ENCODE measurements around the gene KCTD13.
A peak's percentile ranks its signal among the peaks of the same experiment; 100 is the strongest.

The KCTD13 gene

DNA sequence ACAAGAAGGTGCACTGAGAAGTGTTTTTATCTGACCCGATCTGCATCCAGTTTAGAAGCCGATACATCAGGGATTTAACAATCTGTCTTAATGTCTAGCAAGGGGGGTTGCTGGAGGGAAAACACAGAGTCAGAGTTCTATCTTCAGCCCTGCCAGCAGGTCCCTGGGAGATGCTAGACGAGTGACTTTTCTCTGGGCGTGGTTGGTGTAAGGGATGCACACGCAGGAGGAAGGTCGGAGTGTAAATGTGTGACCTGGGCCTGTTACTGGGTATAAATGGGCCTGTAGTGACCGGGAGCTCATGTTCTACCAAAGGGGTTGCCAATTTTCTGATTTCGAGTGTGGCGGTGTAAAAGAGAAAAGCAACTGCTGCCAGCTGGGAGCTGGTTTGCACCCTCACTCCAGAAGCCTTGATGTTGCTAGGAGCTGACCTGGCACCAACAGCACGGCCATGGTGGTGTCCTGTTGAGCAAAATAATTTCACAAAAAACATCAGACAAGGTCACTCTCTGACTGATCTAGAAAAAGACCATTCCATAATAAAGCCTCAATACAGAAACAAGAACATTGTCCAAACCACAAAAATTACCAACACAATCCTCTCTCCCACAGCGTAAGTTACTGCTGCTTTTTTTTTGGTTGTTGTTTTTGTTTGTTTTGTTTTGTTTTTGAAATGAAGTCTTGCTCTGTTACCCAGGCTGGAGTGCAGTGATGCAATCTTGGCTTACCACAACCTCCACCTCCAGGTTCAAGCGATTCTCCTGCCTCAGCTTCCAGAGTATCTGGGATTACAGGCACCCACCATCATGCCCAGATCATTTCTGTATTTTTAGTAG lies 1.3 kb upstream of the KCTD13 start:
- no peaks in the 10 kb centered on the region for H3K27me3 ChIP-seq (ENCODE audit: insufficient read depth, insufficient read length)
- no peak for TF ChIP-seq ZNF274 (IDR thresholded peaks at IDR 0.05; ENCODE audit: low read depth, low read length)
- no peak for TF ChIP-seq SUZ12 (IDR thresholded peaks at IDR 0.05; ENCODE audit: extremely low read depth, insufficient read depth, insufficient read length)
- no peak for TF ChIP-seq YY1 (IDR thresholded peaks at IDR 0.05; ENCODE audit: insufficient read depth, insufficient read length)
- no peaks in the 10 kb centered on the region for H3K9me3 ChIP-seq (ENCODE audit: insufficient read depth, low read length)
- peaks cover 9% of the 10 kb centered on the region for H3K36me3 ChIP-seq (ENCODE audit: insufficient read depth, insufficient read length, low read length)
- no peak for DNase-seq (ENCODE audit: low read depth, low spot score)
- peaks cover 6% of the 10 kb centered on the region for H3K4me1 ChIP-seq (ENCODE audit: insufficient read depth, insufficient read length)
- peak overlapping the region; percentile 88 for H3K9ac ChIP-seq (ENCODE audit: insufficient read length, low read depth)
- H3K4me3 ChIP-seq (ENCODE audit: insufficient read length, low read depth): peak overlapping the region; percentile 89

DNA sequence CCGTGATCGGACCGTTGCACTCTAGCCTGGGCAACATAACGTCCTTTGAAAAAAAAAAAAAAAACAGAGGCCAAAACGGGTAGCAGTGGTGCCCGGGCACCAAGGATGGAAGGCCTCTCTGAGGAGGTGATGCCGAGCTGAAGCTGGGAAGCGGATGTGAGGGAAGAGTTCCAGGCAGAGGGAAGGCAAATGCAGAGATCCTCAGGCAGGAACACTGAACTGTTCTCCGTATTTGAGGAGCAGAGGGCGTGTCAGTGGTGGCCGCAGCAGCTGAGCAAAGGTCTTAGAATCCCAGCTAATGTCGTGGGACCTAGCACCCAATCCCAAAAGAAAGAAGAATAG lies 656 bp upstream of the KCTD13 start:
- TF ChIP-seq ZNF274 (IDR thresholded peaks at IDR 0.05; ENCODE audit: low read depth, low read length): no peak
- TF ChIP-seq YY1 (IDR thresholded peaks at IDR 0.05; ENCODE audit: insufficient read depth, insufficient read length): no peak
- no peak for TF ChIP-seq SUZ12 (IDR thresholded peaks at IDR 0.05; ENCODE audit: extremely low read depth, insufficient read depth, insufficient read length)
- Histone ChIP-seq H3K4me3 (ENCODE audit: insufficient read length, low read depth) (peak overlapping the region; percentile 89), H3K36me3 (ENCODE audit: insufficient read depth, insufficient read length, low read length) (peaks cover 13% of the 10 kb centered on the region), H3K27me3 (ENCODE audit: insufficient read depth, insufficient read length) (no peaks in the 10 kb centered on the region), H3K9ac (ENCODE audit: insufficient read length, low read depth) (peak overlapping the region; percentile 88), H3K4me1 (ENCODE audit: insufficient read depth, insufficient read length) (peaks cover 6% of the 10 kb centered on the region), H3K9me3 (ENCODE audit: insufficient read depth, low read length) (no peaks in the 10 kb centered on the region)
- no peak for DNase-seq (ENCODE audit: low read depth, low spot score)

DNA sequence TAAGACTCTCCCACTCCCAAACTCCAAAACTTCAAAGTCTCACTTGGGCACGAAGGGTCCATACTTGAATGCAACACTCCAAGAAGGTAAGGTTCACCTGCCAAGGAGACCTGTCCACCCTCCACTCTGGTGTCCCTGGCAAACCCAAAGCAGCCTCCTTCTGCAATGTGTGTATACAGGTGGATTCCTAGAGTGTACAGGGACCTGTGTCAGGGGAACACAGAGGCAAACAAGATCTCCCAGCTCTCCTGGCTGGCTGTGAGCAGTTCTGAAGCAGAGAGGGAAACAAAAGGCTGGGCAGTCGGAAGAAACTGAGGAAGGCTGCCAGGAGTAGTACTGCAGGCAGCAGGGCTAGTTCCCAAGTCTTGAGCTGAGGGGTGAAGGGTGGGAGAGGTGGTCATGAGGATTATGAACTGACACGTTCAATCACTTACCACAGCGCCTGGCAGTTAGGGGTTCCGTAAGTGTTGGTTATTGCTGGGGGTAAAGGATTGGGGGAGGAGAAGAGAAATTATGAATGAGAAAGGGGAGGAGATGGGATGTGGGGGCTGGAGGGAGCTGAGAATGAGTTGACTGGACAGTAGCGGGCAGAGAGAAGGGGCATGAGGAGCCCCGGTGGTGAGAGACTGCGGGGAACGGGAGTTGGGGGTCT lies 795 bp downstream of the KCTD13 start:
- Histone ChIP-seq H3K9me3 (ENCODE audit: insufficient read depth, low read length) (no peaks in the 10 kb centered on the region), H3K9ac (ENCODE audit: insufficient read length, low read depth) (peak overlapping the region; percentile 92), H3K4me3 (ENCODE audit: insufficient read length, low read depth) (peak overlapping the region; percentile 89), H3K4me1 (ENCODE audit: insufficient read depth, insufficient read length) (peaks cover 6% of the 10 kb centered on the region), H3K27me3 (ENCODE audit: insufficient read depth, insufficient read length) (no peaks in the 10 kb centered on the region), H3K36me3 (ENCODE audit: insufficient read depth, insufficient read length, low read length) (peaks cover 24% of the 10 kb centered on the region)
- TF ChIP-seq ZNF274 (IDR thresholded peaks at IDR 0.05; ENCODE audit: low read depth, low read length) (no peak), SUZ12 (IDR thresholded peaks at IDR 0.05; ENCODE audit: extremely low read depth, insufficient read depth, insufficient read length) (no peak), YY1 (IDR thresholded peaks at IDR 0.05; ENCODE audit: insufficient read depth, insufficient read length) (no peak)
- no peak for DNase-seq (ENCODE audit: low read depth, low spot score)

DNA sequence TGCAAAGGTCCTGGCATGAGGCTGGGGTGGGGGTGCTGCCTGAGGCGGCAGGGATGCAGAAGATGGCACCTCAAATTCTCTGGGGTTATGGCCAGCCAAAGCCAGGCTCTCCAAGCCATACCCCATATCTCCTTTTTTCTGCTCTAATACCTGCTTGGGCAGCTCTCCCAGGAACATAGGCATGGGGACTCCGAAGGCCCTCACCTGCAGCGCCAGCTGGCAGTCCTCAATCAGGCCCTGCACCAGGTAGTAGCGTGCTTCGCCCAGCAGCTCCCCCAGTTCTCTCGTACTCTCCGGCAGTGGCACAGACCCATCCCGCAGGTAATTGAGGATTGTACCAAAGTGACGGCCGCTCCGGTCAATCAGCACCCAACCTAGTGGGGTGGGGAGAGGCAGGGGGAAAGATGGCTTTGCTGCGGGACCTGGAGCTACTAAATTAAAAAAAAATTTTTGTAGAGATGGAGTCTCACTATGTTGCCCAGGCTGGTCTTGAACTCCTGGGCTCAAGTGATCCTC lies 3.0 kb downstream of the KCTD13 start:
- Histone ChIP-seq H3K9ac (ENCODE audit: insufficient read length, low read depth) (no peak overlapping the region), H3K27me3 (ENCODE audit: insufficient read depth, insufficient read length) (no peaks in the 10 kb centered on the region), H3K4me1 (ENCODE audit: insufficient read depth, insufficient read length) (peaks cover 6% of the 10 kb centered on the region), H3K4me3 (ENCODE audit: insufficient read length, low read depth) (no peak overlapping the region), H3K9me3 (ENCODE audit: insufficient read depth, low read length) (no peaks in the 10 kb centered on the region), H3K36me3 (ENCODE audit: insufficient read depth, insufficient read length, low read length) (peaks cover 31% of the 10 kb centered on the region)
- no peak for DNase-seq (ENCODE audit: low read depth, low spot score)
- no peak for TF ChIP-seq SUZ12 (IDR thresholded peaks at IDR 0.05; ENCODE audit: extremely low read depth, insufficient read depth, insufficient read length)
- no peak for TF ChIP-seq YY1 (IDR thresholded peaks at IDR 0.05; ENCODE audit: insufficient read depth, insufficient read length)
- TF ChIP-seq ZNF274 (IDR thresholded peaks at IDR 0.05; ENCODE audit: low read depth, low read length): no peak

DNA sequence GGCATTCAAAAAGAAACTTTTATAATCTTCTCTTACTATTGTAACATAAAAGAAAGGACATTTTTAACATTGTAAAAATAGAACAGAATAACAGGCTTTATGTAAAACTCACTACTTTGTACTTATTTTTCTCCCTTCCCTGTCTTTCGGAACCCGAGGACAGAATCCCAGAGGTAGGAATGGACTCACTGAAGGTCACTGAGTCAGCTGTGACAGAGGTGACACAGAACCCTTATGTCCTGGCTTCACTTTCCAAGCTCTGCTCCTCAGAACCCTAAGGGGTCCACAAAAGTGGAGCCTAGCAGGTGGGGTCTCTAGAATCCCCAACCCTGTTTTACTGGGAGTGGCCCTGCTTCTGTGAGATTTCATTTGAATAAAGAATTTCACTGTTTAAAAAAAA lies 3.7 kb downstream of the KCTD13 start:
- H3K36me3 ChIP-seq (ENCODE audit: insufficient read depth, insufficient read length, low read length): peaks cover 38% of the 10 kb centered on the region
- no peaks in the 10 kb centered on the region for H3K27me3 ChIP-seq (ENCODE audit: insufficient read depth, insufficient read length)
- H3K9ac ChIP-seq (ENCODE audit: insufficient read length, low read depth): no peak overlapping the region
- peaks cover 4% of the 10 kb centered on the region for H3K4me1 ChIP-seq (ENCODE audit: insufficient read depth, insufficient read length)
- DNase-seq (ENCODE audit: low read depth, low spot score): no peak
- TF ChIP-seq YY1 (IDR thresholded peaks at IDR 0.05; ENCODE audit: insufficient read depth, insufficient read length) (no peak), ZNF274 (IDR thresholded peaks at IDR 0.05; ENCODE audit: low read depth, low read length) (no peak), SUZ12 (IDR thresholded peaks at IDR 0.05; ENCODE audit: extremely low read depth, insufficient read depth, insufficient read length) (no peak)
- no peak overlapping the region for H3K4me3 ChIP-seq (ENCODE audit: insufficient read length, low read depth)
- no peaks in the 10 kb centered on the region for H3K9me3 ChIP-seq (ENCODE audit: insufficient read depth, low read length)

DNA sequence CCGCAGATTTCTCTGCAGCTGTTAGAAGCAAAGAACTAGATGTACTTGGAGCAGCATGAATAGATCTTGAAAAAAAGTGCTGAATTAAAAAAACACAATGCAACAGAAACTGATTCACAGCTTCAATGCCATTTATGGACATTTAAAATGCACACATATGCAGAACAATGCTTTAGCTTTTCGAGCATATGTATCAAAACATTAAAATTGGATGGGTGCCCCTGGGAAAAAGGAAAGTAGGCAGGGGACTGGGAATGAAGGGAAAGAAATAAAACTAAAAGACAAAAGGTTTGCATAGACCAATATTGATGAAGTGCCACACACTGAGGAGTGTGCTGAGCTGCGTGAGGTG lies 5.0 kb downstream of the KCTD13 start:
- peaks cover 44% of the 10 kb centered on the region for H3K36me3 ChIP-seq (ENCODE audit: insufficient read depth, insufficient read length, low read length)
- no peak overlapping the region for H3K9ac ChIP-seq (ENCODE audit: insufficient read length, low read depth)

More for the DNA sequence above, 5.0 kb downstream of the KCTD13 start:
- no peak for TF ChIP-seq YY1 (IDR thresholded peaks at IDR 0.05; ENCODE audit: insufficient read depth, insufficient read length)
- no peak for TF ChIP-seq SUZ12 (IDR thresholded peaks at IDR 0.05; ENCODE audit: extremely low read depth, insufficient read depth, insufficient read length)
- no peak for TF ChIP-seq ZNF274 (IDR thresholded peaks at IDR 0.05; ENCODE audit: low read depth, low read length)
- Histone ChIP-seq H3K27me3 (ENCODE audit: insufficient read depth, insufficient read length) (no peaks in the 10 kb centered on the region), H3K9me3 (ENCODE audit: insufficient read depth, low read length) (no peaks in the 10 kb centered on the region), H3K4me3 (ENCODE audit: insufficient read length, low read depth) (no peak overlapping the region), H3K4me1 (ENCODE audit: insufficient read depth, insufficient read length) (no peaks in the 10 kb centered on the region)
- DNase-seq (ENCODE audit: low read depth, low spot score): no peak

Measured in NT2/D1 (cell line).